H7 (cell line): Measurements from ENCODE around the gene KIAA0825. TPM values are rescaled to one million over a fixed set of nuclear protein-coding genes. Genes with fewer than 3 reads are reported as not detected.

ENCODE experiments used
- DNase-seq: peaks from one replicate; pipeline ENCODE4 v3.0.0; 2012
- H3K27me3 ChIP-seq: 2 replicates; pipeline ENCODE4 v1.6.0; 2011; ENCODE audit warnings: mild to moderate bottlenecking, low read length; ENCODE audit not compliant: control insufficient read depth, insufficient read depth
- H3K36me3 ChIP-seq: replicated peaks from 2 replicates; pipeline ENCODE4 v1.5.1; 2011; ENCODE audit warnings: low read length; ENCODE audit not compliant: control insufficient read depth, insufficient read depth
- H3K4me3 ChIP-seq: 2 replicates; pipeline ENCODE4 v1.5.1; 2011; ENCODE audit warnings: low read depth, mild to moderate bottlenecking, control low read depth, low read length, moderate library complexity; ENCODE audit not compliant: insufficient read depth
- total RNA-seq: library from RNA; depleted of rRNA; stranded (reverse); fragments of >200 nt; shearing (Covaris generic); gene quantifications from 2 replicates; pipeline ENCODE4 v1.2.3, GENCODE V29; 2014

KIAA0825 gene
- total RNA-seq, 1 experiment from 2014 or later, result 1.5 TPM

DNA sequence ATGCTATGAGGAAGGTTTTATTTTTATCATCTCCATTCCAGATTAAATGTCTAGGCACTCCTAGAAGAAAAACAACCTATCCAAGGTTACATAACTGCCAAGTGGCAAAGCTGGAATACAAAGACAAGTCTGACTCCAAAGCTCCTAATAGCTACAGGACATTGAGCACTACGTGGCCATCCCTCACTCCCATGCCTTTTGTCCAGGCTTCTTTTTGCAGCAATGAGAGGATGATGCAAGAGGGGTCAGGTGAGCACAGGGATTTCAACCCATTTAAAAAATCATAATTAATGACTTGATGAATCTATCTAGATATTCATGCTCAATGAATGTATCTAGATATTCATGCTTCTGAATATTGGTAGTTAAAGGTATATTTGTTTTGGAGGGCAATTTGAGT is 117.0 kb downstream of the KIAA0825 start:
- H3K27me3 ChIP-seq, result no peaks in the 10 kb centered on the region
- no peak overlapping the region for H3K4me3 ChIP-seq
- H3K36me3 ChIP-seq, result no peaks in the 10 kb centered on the region
- no peak for DNase-seq

DNA sequence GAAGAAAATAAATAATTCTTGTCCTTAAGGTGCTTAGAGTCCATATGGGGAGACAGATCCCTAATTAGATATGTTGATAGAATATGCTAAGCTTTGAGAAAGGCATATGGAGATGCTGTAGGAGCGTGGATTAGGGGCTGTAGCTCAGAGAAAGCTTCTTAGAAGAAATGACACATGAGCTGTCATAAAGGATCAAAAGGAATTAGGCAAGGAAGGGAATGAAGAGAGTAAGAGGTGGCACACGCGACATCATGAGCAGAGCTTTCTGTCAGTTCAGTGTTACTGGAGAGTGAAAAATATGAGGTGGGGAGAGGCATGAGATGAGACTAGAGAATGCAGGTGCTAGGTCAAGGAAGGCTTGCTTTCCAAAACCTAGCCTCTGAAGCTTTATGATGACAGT is 118.6 kb downstream of the KIAA0825 start:
- Histone ChIP-seq H3K4me3 (no peak overlapping the region), H3K36me3 (no peaks in the 10 kb centered on the region), H3K27me3 (no peaks in the 10 kb centered on the region)
- no peak for DNase-seq

DNA sequence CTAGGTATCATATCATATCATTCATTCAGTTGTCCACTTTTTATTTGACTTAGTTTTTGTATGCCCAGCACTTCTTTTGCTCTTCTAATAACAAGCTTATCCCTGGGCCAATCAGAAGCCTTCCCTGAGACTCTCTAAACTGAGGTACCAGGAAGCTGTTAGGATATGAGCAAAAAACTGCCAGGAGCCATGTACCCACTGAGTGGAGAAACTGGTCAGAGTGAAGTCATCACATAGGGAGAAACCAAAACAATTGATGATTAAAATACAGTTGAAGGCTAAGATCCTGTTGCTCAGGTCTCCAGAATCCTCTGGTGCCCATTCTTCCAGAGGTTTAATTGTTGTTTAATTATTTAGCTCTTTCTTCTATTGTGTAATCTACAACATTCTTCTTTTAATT is 120.2 kb downstream of the KIAA0825 start:
- H3K4me3 ChIP-seq, result no peak overlapping the region
- H3K36me3 ChIP-seq, result no peaks in the 10 kb centered on the region
- DNase-seq, result no peak
- no peaks in the 10 kb centered on the region for H3K27me3 ChIP-seq

DNA sequence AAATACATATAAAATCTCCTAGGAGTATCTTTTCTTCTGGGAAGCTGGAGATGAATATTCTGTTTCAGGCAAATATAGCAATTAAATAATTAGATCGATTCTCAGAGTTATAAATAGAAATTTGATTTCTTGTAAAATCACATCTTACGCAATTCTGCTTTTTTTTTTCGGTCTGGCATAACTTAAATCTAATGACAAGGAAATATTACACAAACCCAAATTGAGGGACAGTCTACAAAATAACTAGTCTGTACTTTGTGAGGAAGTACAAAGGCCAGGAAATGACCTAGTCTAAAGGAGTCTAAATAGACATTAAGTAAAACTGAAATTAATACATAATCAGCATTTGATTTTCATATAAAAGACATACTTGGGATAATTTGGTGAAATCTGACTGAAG is 133.3 kb downstream of the KIAA0825 start:
- DNase-seq, result no peak

DNA sequence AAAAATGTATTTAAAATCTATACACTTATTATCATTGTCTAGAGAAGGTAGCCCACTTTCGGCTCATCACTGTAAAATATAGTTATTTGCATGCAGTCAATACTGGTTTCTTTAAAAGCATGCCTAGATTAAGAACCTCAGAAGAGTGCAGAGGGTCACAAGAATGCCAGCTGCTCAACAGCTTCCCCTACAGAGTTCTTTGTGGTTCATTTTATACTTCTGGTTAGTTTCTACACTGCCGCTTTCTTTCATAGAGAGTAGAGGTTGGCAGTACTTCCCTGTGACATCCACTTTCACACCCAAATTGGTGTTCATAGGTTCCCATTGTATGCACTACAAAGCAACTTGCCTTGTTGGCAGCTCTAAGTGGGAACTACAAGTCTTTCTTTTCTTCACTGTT is 137.3 kb downstream of the KIAA0825 start:
- Histone ChIP-seq H3K27me3 (no peaks in the 10 kb centered on the region), H3K36me3 (no peaks in the 10 kb centered on the region), H3K4me3 (no peak overlapping the region)
- DNase-seq, result no peak

More for the DNA sequence above, 133.3 kb downstream of the KIAA0825 start:
- no peaks in the 10 kb centered on the region for H3K36me3 ChIP-seq
- no peaks in the 10 kb centered on the region for H3K27me3 ChIP-seq
- H3K4me3 ChIP-seq, result no peak overlapping the region

DNA sequence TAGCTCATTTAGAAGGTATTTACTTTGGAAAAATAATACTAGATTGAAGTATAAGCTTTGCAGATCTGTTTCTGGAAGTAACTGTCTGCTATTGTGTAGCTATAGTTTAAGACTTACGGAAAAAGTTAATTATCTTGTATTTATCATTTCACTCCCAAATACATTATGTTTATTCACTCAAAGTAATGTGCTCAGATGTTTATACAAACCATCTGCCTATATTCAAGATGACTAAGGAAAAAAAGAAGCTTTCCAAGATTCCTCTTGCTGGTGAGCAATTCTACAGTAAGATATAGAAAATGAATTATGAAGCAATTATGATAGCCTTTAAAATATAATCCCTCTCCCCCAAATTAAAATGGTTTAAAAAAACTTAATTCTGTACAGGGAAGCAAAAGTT is 137.9 kb downstream of the KIAA0825 start:
- Histone ChIP-seq H3K4me3 (no peak overlapping the region), H3K36me3 (no peaks in the 10 kb centered on the region), H3K27me3 (no peaks in the 10 kb centered on the region)
- DNase-seq, result no peak

DNA sequence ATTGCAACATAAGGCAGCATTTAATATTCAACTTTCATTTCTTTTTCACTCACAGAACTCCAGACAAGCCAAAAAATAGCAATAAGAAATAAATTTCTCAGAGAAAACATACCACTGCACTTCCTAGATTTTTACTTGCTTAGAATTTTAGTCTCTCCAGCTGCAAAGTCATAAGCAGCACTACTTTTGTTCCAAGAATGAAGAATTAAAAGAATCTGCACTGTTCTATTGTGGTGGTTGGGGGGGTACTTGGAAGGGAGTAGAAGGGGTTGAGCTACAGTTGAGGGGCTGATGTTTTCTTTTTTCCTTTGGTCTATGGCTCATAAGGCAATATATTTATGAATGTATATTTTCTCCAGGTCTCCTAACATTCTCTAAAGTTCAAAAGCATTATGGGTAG is 144.5 kb downstream of the KIAA0825 start:
- H3K36me3 ChIP-seq, result no peaks in the 10 kb centered on the region
- H3K4me3 ChIP-seq, result no peak overlapping the region
- DNase-seq, result no peak
- no peaks in the 10 kb centered on the region for H3K27me3 ChIP-seq

DNA sequence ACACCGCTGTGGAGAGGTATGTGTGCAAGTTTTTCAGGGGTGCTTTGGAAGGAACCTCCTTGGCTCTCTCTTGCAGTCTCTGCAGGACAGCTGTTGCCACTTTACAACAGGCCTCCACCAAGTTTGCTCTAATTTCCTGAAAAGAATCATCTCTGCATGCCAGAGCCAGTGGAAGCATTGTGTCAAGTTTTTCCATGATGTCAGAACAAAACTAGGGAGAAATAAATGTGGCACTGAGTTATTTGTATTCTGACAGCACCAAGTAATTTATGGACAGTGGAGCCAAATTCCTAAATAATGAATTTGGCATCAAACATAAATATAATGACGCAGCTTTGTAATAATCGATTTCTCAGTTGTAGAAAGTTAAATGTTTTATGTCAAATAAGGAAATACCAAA is 146.9 kb downstream of the KIAA0825 start:
- H3K4me3 ChIP-seq, result no peak overlapping the region
- no peak for DNase-seq
- no peaks in the 10 kb centered on the region for H3K27me3 ChIP-seq
- H3K36me3 ChIP-seq, result no peaks in the 10 kb centered on the region

DNA sequence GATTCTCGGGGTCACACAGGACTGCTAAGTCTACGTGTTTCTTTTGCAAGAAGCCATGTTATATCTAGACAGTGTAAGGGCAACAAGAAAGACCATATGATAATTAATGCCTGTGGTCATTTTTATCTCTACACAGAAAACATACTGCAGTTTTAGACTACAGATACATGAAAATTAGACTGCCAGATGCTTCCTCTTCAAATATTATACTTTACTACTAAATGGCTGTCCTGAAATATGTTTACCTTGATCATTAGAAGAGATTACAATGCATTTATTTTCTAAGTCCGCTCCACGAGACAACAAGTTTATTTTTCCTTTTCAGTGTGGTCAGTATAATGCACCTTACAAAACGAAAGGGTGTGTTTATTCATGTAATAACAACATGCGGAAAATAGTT is 147.6 kb downstream of the KIAA0825 start:
- no peak overlapping the region for H3K4me3 ChIP-seq
- H3K27me3 ChIP-seq, result no peaks in the 10 kb centered on the region
- DNase-seq, result no peak
- H3K36me3 ChIP-seq, result no peaks in the 10 kb centered on the region

DNA sequence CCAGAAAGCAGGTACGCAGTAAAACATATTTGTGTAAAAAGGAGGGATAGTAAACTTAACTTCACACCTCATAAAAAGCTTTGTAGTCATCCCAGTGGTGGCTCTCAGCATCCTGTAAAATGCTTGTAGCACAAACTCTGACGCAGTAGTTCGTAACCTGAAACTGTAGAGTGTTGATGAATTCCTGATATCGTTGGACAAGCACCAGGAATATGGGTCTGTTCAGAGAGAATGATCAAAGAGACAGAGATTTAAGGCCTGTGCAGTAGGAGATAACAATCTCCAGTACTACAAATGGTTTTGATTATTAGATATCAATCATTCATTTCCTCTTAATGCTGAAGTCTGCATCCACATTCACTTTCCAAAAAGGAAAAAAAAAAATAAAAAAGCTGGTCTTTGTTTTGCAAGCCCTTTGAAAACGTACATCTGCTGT is 148.5 kb downstream of the KIAA0825 start:
- Histone ChIP-seq H3K27me3 (no peaks in the 10 kb centered on the region), H3K36me3 (no peaks in the 10 kb centered on the region), H3K4me3 (no peak overlapping the region)
- no peak for DNase-seq

DNA sequence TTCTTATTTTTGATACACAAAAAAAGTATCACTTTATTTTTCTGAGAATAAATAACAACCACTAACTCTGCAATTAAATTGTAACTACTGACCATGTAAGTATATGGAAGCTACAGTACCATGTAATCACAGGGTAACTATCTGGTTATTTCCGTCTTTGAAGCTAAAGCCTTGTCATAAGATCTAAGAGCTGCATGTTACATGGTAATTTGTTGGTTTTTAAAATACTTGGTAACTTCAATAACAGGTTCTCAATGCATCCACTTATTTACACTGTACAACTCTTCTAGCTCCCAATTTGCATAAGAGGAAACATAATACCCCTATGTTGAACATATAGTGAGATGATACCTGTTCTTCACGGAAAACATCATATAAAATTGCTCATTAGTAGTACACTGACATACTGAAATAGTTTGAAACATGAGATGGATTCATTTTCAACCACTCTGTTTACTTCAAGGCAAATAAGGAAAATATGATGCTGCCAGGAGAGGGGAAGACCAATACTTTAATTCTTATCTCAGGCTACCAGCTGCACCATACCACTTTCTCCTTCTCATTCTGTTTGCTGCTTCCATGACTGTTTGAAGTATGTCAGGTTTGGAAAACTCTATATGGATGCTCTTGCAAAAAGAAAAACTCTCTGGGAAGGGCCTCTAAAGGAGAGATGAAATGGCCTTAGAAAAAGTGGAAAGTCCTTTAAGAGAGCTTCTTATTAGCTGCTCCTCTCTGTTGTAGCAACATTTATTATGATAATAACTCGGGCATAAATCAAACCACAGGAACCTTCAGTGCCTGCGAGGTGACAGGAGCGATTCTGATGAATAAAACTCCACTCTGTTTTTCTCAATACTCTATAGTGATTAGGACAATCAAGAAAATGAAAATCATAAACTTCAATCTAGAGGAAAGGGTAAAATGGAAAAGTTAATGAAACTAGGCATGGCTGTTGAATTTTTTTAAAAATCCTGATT is 150.2 kb downstream of the KIAA0825 start:
- DNase-seq, result no peak
- no peaks in the 10 kb centered on the region for H3K27me3 ChIP-seq
- H3K4me3 ChIP-seq, result no peak overlapping the region
- no peaks in the 10 kb centered on the region for H3K36me3 ChIP-seq

DNA sequence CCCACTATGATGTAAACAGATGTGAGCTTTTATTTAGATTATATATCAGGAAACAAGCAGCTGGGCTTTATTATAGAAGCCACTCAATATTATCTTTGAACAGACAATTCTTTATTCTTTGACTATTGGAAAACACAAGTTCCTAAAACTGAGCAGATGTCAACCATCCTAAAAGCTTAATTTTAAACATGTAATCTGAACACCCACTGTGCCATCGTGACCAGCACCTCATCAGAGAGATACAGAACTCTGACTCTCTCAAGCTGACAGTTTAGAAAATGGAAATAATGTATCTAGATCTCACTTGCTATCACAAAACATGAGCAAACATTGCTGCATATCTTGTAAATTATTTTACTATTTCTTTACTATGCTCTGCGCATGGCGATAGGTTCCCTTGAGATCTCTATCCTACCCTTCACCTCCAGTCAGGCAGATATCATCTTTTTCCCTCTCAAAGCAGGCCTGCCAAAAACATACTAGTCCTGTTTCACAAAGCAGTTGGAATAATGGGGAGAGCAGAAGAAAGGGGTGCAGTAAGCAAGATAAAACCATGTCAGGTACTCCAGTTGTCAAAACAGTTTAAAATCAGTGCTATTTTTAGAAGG is 151.0 kb downstream of the KIAA0825 start:
- no peak for DNase-seq

DNA sequence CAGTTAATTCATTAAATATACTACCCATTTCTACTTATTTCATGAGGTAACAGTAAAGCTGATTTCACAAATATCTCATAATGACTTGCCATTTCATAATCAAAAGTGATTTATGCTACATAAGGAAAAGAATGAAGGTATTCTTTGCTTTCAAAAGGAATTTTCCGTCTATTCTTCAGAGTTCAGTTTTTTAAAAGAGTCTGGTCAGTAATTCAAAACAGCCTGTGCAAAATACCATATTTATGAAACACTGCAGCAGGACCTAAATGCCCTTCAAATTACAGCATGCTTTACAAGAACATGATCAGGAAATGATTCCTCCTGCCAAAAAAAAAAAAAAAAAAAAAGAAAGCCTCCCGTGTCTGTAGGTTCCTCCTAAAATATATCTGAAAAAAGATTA is 154.7 kb downstream of the KIAA0825 start:
- no peaks in the 10 kb centered on the region for H3K27me3 ChIP-seq
- H3K36me3 ChIP-seq, result no peaks in the 10 kb centered on the region
- no peak for DNase-seq
- H3K4me3 ChIP-seq, result no peak overlapping the region

More for the DNA sequence above, 151.0 kb downstream of the KIAA0825 start:
- no peak overlapping the region for H3K4me3 ChIP-seq
- H3K27me3 ChIP-seq, result no peaks in the 10 kb centered on the region
- H3K36me3 ChIP-seq, result no peaks in the 10 kb centered on the region

DNA sequence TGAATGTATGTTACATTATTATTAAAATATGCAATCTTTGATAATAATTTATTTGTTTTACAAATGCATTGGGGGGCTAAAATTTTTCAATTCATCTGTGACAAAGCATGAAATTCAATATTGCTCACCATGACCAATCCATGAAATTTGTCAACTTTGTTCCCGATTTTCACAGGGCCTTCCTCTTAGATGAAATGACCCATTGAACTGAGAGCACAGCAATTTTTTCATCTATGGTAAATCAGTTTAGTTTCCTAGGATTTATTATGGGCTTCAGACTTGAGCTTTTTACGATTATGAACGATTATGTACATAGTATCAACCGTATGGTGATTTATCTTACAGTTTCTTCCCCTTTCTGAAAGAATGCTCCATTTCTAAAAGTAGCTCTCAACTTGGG is 157.3 kb downstream of the KIAA0825 start:
- no peaks in the 10 kb centered on the region for H3K36me3 ChIP-seq
- no peaks in the 10 kb centered on the region for H3K27me3 ChIP-seq
- DNase-seq, result no peak
- no peak overlapping the region for H3K4me3 ChIP-seq

DNA sequence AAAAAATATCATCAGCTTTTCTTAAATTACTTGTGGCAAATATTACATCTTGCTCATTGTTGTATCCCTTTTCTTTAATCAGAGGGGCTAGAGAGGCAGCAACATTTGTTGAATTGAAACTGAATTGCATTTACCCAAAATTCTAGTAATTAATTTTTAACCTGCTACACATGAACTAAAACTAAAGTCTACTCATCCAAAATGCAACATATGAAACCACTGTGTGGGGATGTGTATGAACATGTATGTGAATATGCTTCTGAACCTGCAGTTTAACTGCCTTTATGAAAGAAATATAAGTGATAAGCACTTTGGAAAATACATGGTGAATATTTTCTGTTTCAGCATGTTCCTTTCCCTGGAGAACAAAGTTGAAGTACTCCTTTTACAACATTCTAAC is 158.5 kb downstream of the KIAA0825 start:
- no peak for DNase-seq
- Histone ChIP-seq H3K4me3 (no peak overlapping the region), H3K27me3 (no peaks in the 10 kb centered on the region)

More for the DNA sequence above, 158.5 kb downstream of the KIAA0825 start:
- H3K36me3 ChIP-seq, result no peaks in the 10 kb centered on the region
